ENCODE data around the gene MYO1E. TPM values are rescaled to one million over a fixed set of nuclear protein-coding genes. Genes with fewer than 3 reads are reported as not detected.

Gene MYO1E
- total and polyA plus RNA-seq, 2 of the 8 experiments (the other 6 are each of a cell fraction or from before 2014, with no cell fraction given): 19.6 to 142 TPM

- TF ChIP-seq CHD7 (IDR thresholded peaks at IDR 0.05; ENCODE audit: insufficient replicate concordance, low read length): no peak
- no peak for TF ChIP-seq KDM1A (IDR thresholded peaks at IDR 0.05; ENCODE audit: borderline replicate concordance, low read length)
- no peak for TF ChIP-seq RBBP5 (IDR thresholded peaks at IDR 0.05; ENCODE audit: borderline replicate concordance, low read depth, low read length)
- no peak for TF ChIP-seq E2F6 (IDR thresholded peaks at IDR 0.05)
- no peak for TF ChIP-seq GTF2F1 (IDR thresholded peaks at IDR 0.05; ENCODE audit: borderline replicate concordance, low read depth, low read length)
- TF ChIP-seq CEBPB (IDR thresholded peaks at IDR 0.05; ENCODE audit: low read depth, low read length): no peak
- no peak for TF ChIP-seq CBX8 (IDR thresholded peaks at IDR 0.05; ENCODE audit: borderline replicate concordance, low read depth, low read length)
- no peak for TF ChIP-seq POLR2A (IDR thresholded peaks at IDR 0.05; ENCODE audit: control extremely low read depth in 1 of 2, low read depth in 2 of 2, low read length in 2 of 2)
- no peak for TF ChIP-seq TCF12 (IDR thresholded peaks at IDR 0.05; ENCODE audit: low read depth, low read length)
These were observed 135.4 kb downstream of the MYO1E start (continued) for GRCh38 chr15:59237119-59237855.
